HG02973 (cell line): ENCODE measurements around the gene HSD17B3.
"Not testable (repeated sequence)": the region's sequence is repeated elsewhere in the genome, so short reads cannot be mapped to it uniquely, and the experiment has no call there.

Source experiments
- ATAC-seq: cut with Tn5 transposase; IDR thresholded peaks from one replicate; pipeline ENCODE4 v1.9.1; 2021; ENCODE audit warnings: moderate library complexity; ENCODE audit not compliant: unreplicated experiment

HSD17B3 gene

DNA sequence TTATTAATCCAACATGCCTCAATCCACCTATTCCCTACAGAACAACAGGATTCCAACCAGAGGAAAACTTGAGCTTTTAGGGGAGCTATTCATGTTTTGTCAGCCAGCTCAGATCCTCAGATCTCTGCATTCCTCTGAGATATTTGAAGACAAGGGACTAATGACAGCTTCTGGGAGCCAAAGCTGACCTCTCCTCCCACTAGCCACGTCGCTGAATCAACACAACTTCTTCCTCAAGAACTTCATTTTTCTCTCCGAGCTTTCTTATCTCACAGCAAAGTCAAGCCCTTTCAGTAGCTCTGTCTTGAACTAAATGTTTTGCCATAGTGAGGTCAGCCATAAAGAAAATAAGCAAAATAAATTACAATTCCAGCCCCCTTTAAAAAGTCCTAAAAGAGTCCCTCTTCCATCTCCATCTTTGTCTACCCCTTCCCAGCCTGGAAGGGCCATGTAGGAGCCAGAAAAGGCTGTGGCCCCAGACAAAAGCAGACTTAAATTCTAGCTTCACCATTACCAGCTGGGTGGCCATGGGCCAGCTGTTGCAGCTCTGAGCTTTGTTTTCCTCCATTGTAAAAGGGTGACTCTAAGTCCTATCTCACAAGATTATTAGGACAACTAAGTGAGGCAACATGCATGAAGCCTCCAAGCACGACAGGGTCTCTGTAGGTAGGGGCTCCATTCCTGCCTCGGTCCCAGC, 65.0 kb downstream of the HSD17B3 start:
- no peak for ATAC-seq

DNA sequence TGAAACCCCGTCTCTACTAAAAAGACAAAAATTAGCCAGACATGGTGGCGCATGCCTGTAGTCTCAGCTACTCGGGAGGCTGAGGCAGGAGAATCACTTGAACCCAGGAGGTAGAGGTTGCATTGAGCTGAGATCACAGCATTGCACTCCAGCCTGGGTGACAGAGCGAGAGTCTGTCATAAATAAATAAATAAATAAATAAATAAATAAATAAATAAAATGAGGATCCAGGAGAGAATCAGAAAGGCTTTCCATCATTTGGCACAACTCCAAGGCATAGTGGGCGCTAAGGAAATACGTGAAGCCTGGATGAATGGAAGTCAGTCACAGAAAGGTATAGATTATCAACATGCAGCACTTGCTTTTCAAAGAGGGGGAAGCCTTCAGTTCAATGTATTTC, 65.6 kb downstream of the HSD17B3 start:
- ATAC-seq: not testable (repeated sequence)

DNA sequence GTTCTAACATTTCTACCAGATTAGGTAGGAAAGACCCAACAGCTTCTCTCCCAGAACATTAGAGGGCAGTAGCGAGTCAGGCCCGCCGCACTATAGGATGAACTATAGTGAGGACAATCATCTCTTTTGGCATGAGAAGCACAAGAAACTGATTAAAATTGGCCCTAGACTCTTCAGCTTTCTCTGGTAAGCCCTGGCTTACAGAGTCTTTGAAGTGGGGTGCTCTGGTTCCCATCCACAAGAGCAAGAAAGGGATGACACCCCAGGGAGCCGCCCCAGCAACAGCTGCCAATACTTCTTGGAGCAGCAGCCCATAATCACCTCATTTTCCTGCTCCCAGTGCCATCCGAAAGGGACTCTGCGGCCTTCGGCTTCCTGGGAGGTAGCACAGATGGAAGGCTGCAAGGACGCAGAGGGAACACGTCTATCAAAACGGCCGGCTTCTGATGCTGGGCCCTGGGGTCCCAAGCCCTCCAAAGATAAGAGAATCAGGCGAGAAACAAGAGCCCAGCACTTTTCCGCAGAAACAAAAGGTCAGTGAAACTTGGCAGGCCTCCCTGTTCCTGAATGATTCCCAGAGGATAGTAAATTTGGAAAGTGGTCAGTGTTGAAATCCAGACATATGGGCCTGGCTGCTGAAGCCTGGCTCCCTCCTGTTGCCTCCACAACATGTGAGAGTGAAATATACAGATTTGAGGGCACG, 69.3 kb downstream of the HSD17B3 start:
- no peak for ATAC-seq

DNA sequence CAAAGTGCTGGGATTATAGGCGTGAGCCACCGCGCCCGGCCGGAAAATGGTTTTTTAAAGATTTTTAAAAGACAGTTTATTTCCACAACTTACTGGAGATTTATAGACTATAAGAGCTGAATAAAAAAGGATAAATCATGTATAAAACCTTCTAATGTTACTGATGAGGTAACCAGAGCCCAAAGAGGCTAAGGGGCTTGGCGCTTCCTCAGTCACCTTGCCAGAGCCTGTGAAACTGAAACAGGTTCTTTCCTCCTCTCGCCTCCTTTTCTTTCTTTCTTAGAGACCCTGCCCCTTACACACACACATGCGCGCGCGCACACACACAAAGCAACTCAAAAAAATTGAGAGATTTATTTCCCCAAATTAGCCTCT, 69.8 kb downstream of the HSD17B3 start:
- no peak for ATAC-seq

DNA sequence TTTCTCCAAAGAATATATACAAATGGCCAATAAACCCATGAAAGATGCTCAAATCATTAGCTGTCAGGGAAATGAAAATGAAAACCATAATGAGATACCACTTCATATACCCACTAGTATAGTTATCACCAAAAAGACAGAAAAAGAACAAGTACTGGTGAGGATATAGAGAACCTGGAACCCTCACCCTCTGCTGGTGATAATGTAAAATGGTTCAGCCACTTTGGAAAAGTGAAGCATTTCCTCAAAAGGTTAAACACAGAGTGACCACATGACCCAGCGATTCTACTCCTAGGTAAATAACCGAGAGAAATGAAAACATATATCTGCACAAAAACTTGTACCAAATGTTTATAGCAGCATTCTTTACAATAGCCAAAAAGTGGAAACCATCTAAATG, 72.0 kb downstream of the HSD17B3 start:
- no peak for ATAC-seq

DNA sequence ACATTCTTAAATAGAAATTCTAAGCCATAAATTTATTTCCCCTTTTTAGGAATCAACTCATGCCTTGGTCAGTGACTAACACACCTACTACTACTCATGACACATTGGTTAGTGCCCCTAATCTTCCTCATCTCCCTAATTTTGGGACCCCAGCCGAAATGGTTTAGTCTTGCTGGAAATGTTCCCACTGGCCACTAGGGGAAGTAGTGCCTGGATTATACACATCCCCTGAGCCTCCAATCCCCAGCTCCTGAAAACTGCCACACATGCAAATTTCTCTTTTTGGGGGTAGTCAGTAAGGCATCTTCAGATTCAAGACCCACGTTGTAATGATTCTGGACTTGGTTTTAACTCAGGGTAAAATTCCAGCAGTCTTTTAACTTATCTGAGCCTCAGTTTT, 79.8 kb downstream of the HSD17B3 start:
- no peak for ATAC-seq

DNA sequence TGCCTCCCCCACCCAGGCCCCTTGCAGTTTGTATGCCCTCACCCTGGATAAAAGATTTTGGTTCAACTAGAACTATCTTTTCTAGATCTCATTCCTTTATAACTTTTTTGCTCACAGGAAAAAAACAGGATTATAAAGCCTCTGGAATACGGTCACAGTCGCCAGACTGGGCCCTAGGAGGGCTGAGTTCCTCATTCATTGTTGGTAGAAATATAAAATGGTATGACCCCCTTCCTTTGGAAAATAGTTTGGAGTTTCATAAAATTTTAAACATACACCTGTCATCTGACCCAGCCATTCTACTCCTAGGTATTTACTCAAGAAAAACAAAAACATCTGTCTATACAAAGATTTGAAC, 82.1 kb downstream of the HSD17B3 start:
- no peak for ATAC-seq

DNA sequence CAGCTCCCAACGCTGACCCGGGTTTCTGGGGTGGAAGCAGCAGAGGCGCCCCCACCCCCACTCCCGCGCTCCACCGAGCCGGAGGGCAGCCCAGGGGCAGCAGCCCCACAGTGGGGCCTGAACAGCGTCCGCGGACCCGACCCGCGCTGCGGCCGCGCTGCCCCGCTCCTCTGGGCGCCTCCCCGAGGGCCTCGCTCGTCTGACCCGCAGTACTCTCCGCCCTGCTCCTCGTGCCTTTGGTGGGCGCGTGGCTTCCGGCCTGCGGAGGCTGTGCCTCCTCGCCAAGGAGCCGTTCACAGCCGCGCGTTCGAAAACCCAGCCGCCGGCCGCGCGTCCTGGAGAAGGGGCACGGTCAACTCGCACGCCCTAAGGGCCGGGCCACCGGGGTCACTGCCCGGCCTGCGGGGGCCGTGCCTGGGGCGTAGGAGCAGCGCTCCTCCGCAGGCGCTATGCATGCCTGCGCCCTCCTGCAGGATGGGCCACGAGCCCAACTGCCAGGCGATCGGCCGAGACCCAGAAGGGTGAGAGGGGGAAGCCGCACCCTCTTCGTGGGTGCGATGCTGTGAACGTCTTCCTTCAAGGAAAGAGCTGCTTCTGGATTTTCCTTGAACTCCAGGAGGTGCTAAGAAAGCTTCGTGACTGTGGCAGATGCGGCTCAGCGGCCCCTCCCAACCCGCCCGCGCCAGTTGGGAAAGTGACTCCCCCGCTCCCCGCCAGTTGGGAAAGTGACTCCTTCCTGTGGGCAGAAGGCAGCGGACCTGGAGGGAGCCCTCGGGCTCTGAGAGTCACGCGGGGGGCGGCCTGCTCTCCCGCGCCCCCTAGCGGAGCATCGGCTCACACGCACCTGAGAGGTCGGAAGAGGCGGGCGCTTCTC, 82.7 kb downstream of the HSD17B3 start:
- no peak for ATAC-seq

DNA sequence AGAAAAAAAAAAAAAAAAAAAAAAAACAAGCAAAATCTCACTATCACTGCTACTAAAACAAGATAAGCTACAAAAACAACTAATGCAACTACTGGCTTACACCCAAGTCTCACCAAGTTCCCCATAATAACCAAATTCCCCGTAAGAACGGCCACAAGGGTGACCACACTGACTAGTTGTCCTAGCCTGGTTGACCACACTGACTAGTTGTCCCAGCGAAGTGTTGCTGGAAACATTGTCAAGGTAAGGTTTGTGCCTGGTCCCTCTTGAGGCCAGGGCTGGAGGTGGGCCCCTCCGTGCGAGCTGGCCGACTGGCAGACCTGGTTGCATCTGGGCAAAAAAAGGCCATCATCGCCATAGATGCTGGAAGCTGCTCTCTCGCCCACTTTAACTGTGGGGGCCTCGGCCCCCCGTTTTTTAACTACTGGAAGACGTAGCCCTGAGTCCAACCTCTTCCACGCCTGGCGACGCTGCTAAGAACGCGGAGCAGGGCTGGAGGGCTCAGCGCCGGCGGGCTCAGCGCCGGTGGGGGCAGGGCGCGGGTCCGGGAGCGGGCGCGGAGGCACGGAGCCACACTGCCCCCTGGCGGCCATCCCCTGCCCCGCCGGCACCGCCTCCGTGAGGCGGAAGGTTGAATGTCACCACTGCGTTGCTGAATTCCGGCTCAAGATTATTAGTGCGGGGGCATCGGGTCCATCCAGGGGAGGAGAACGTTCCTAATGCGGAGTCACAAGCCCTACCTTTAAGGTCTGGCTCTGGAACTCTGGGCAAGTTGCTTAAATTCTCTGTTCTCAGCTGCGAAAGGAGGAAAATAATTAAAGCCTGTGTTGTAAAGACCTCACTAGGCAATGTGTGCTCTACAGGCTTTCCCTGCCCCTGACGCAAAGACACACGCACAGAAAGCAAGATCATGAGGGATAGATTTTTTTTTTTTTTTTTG, 84.0 kb downstream of the HSD17B3 start:
- no peak for ATAC-seq

DNA sequence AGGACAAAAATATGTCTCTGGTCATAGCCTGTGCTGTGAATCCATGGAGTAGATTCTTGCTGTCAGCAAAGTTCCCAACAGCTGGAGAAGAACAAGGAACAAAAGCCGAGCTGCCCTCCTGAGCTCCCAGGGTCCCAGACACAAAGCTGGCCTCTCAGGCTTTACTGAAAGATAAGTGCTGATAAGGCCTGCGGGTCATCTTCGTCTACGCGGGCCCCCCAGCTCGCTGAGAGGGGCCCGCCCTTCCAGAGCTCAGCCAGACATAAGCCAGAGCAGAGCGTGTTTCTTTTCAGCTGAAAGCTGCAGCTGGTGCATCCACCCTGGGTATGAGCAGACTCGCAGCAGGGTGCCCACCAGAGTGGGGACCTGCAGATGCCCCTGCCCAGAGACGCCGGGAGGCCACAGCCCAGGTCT, 84.7 kb downstream of the HSD17B3 start:
- no peak for ATAC-seq

DNA sequence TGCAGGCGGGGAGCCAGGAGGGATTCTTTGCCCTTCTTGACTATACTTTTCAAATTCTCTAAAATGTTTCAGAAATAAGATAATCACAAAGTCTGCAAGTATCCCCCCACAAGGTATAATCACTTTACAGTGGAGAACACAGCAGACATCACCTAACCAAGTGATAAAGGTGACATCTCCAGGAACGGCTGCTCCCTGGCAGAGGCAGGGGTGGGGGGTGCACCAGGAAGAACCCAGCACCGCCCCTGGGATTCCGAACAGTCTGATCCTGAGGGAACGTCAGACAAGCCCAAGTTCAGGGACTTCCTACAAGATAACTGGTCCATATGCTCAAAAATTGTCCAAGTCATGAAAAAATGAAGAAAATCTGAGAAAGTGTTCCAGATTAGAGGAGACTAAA, 85.4 kb downstream of the HSD17B3 start:
- ATAC-seq: no peak

DNA sequence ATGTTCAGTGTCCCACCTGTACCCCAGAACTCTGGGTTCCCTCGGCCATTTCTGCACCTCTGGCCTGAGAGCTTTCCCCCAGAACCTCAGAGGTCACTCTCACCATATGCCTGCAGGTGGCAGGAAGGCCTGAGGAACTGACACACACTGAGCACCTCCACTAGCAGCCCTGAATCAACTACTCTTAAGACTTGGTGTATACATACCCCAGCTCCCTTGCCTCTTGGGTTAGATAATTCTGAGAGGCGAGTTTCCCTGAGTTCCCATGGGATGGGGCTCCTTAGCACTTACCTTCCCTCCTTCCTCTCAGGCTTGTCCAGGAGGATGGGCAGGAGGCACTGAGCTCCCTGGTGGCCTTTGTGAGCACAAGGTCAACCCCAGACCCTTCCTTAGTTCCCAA, 86.1 kb downstream of the HSD17B3 start:
- ATAC-seq: no peak

DNA sequence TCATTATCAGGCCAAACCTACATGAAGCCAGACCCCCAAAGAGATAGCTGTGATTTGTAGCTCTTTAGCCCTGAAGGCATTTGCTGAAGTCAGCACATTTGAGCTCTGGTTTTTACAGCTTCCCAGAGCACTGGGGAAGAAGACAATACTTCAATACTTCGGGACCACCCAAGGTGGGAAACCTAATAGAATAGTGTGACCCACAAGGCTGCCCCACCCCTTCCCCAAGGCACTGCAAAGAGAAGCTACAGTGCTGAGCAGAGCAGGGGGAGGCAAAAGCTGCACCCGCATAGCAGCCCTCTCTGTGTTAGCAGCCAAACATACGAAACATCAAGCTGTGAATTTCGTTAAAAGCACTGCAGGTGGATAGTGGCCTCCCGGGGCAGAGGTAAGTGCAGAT, 87.3 kb downstream of the HSD17B3 start:
- ATAC-seq: no peak

DNA sequence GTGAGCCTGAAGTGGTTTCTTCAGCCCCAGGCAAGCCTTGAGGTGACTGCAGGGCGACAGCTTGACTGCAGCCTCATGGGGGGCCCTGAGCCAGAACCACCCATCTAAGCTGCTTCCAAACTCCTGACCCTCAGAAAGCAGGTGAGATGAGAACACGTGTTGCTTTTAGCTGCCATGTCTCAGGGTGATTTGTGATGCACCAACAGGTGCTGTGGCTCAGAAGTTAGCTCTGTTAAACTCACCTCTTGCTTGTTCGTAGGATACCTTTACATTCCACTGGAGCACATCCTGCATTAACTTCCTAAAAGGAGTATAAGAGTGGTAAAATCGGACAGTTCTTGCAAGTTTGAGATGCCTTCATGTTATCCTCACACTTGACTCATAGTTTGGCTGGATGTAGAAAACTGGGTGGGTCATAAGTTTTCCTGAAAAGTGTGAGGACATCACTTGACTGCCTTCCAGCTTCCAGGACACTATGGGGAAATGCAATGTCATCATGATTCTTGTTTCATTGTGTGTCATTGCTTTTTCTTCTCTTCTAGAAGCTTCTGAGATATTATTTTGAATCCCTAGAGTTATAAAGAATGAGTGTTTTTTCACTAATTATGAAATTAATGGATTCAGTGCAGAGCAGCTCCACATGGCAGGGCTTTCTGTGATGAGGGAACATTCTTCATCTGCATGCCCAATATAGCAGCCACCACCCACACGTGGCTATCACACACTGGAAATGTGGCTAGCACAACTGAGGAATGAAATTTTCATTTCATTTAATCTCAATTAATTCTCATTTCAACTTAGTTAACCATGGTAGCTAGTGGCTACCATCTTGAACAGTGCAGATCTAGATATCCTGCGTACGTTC, 92.3 kb downstream of the HSD17B3 start:
- ATAC-seq: no peak

DNA sequence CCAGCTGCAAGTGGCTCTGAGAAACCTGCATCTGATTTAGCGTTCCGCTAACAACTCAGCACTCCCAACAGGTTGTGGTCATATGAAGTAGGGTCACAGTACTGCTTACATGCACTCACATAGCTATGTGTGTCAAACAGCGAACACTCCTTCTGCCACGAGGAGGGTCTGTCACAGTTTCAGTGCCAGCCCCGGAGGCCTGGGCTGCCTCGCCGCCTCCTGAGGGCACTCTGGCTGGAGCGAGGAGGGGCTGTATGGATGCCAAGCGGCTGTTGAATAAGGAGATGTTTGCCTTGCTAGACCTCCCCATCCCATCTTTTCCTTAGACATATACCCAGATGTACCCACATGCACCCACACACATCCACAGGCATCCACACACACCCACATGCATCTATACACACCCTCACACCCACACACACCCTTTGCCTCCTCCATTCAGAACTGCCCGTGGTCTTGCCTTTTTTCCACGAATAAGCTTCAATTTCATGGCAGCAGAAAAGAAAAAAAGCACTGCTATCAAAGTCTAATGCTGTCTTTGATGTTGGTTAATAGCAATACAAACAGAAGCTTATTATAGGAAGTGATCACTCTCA, 95.7 kb downstream of the HSD17B3 start:
- no peak for ATAC-seq

DNA sequence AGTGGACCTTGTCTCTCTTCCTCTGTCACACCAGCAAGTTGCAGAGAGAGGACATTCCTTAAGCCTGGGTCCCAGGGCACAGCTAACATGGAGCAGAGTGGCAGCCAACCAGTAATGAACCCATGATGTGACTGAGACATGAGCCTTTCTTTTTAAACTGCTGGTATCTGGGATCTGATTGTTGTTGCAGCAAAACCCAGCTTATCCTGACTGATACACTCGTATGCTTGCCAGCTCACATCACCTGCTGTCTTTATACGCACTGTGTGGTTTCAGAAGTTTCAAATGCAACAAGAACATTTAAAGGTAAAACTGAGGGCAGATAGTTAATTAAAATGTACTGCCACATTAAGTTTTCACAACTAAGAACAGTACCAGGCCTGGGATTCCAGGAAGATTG, 97.1 kb downstream of the HSD17B3 start:
- no peak for ATAC-seq

DNA sequence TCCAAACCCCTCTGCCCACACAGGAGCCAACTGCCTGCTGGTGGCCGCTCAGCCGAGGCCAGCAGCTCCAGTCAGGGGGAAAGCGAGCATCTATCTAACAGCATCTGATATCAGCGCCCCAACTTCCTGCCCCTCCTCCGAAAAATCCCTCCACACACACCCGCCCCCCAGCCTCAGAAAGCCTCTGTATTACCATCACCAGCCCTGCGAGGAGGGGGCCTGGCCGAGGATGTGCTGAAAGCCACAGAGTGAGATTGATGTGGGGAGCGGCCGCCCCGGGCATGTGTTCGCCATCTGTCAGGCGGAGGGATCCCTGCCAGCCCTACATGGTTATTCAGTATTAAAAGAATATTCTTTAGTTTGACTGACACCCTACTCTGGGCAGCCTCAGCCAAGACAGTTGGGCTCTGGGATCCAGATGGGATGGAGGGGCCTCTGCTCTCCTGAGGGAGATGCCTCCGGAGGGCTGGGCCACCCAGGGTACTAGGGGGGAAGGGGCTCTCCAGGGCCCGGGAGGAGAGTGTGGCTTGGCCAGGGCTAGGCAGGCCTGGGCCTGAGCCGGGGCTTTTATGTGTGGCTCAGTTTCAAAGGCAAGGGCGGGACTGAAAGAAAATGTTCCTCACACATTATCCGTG, 98.0 kb downstream of the HSD17B3 start:
- no peak for ATAC-seq

DNA sequence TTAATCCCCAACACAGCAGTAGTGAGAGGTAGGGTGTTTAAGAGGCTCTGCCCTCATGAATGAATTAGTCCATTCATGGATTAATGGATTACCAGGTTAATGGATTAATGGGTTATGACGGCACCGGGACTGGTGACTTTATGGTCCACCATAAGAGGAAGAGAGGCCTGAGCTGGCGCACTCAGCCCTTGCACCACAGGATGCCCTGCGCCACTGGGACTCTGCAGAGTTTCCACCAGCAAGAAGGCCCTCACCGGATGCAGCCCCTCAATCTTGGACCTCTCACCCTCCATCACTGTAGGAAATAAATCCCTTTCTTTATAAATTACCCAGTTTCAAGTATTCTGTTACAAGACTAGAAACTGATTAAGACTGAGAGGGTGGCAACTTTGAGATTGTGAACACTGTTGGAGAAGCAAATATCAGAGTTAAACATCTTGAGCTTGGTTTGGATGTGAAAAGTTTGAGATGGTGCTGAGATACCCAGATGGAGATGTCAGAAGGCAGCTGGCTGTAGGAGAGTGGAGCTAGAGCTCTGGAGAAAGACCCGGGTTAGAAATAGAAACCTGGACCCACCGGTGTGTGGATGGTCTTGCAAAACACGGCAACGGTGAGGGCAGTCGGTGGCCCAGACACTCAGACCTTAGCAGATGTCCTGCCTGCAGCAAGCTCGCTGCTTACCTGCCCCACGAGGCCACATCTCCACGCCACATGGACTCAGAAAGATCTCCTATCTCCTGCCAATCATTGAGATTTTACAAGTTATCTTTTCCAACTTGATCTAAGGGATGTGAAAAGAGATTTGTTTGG, 98.8 kb downstream of the HSD17B3 start:
- no peak for ATAC-seq
